SK-N-SH (cell line): Measurements from ENCODE around the gene VPS13A. TPM values are rescaled to one million over a fixed set of nuclear protein-coding genes. Genes with fewer than 3 reads are reported as not detected.

ENCODE experiments used
- CTCF ChIA-PET: fragments of 300-600, 350-600 bp; formaldehyde crosslinking; extraction: SDS; loops from one replicate; lab custom pipeline; 2021; lab: Yijun Ruan, JAX
- POLR2A ChIA-PET: fragments of 350-600 bp; sonication (Branson Sonifier 250); formaldehyde crosslinking; extraction: SDS; loops from one replicate; lab custom pipeline; 2020; ENCODE audit warnings: antibody characterized with exemption, inconsistent platforms; lab: Yijun Ruan, JAX
- DNase-seq: peaks from one replicate; pipeline ENCODE4 v3.0.0; 2012
- H2AFZ ChIP-seq: fragments of 200-600 bp; sonication (generic); 2 replicates; pipeline ENCODE4 v1.8.1; 2016; ENCODE audit warnings: antibody characterized with exemption, mild to moderate bottlenecking, low read depth
- H3F3A ChIP-seq: fragments of 200-600 bp; sonication (generic); replicated peaks from 2 replicates; pipeline ENCODE3; 2016; ENCODE audit warnings: antibody characterized with exemption, mild to moderate bottlenecking; ENCODE audit not compliant: insufficient read depth
- H3K27ac ChIP-seq, 2 experiments: fragments of 200-500 bp in 1 of 2; fragments of 200-600 bp in 1 of 2; sonication (Bioruptor generic) in 1 of 2; sonication (generic), shearing (Covaris generic) in 1 of 2; 2 replicates each; pipeline versions ENCODE4 v1.5.1 to v1.6.1; 2014 to 2016; ENCODE audit warnings: low read depth in 2 of 2, inconsistent platforms in 1 of 2, low read length in 1 of 2, mild to moderate bottlenecking in 1 of 2, mixed read lengths in 1 of 2
- H3K27me3 ChIP-seq: fragments of 200-600 bp; sonication (generic), shearing (Covaris generic); 2 replicates; pipeline ENCODE4 v1.6.1; 2016; ENCODE audit warnings: mixed run types; ENCODE audit not compliant: insufficient read depth
- H3K36me3 ChIP-seq, 2 experiments: fragments of 200-500 bp in 1 of 2; fragments of 200-600 bp in 1 of 2; sonication (Bioruptor generic) in 1 of 2; sonication (generic) in 1 of 2; replicated peaks in 1 of 2; 2 replicates each; pipeline versions ENCODE3 to v1.5.1; 2014 to 2016; ENCODE audit warnings: low read length in 1 of 2, mild to moderate bottlenecking in 1 of 2; ENCODE audit not compliant: insufficient read depth in 2 of 2, control insufficient read depth in 1 of 2
- H3K4me1 ChIP-seq, 2 experiments: fragments of 200-500 bp in 1 of 2; fragments of 200-600 bp in 1 of 2; sonication (Bioruptor generic) in 1 of 2; sonication (generic), shearing (Covaris generic) in 1 of 2; 2 replicates each; pipeline versions ENCODE4 v1.5.1 to v1.6.1; 2014 to 2016; ENCODE audit warnings: low read depth in 1 of 2, low read length in 1 of 2, mixed run types in 1 of 2; ENCODE audit not compliant: insufficient read depth in 2 of 2, control insufficient read depth in 1 of 2
- H3K4me2 ChIP-seq: fragments of 200-600 bp; sonication (generic), shearing (Covaris generic); 2 replicates; pipeline ENCODE4 v1.6.1; 2017; ENCODE audit warnings: mixed run types
- H3K4me3 ChIP-seq, 2 experiments: fragments of 200-500 bp in 1 of 2; fragments of 200-600 bp in 1 of 2; sonication (Bioruptor generic) in 1 of 2; sonication (generic), shearing (Covaris generic) in 1 of 2; 2 replicates each; pipeline versions ENCODE4 v1.5.1 to v1.8.1; 2014 to 2016; ENCODE audit warnings: low read depth in 2 of 2, inconsistent platforms in 1 of 2, low read length in 1 of 2, mild to moderate bottlenecking in 1 of 2, mixed read lengths in 1 of 2, moderate library complexity in 1 of 2
- H3K79me2 ChIP-seq: fragments of 200-600 bp; sonication (generic); 2 replicates; pipeline ENCODE4 v1.8.1; 2017; ENCODE audit warnings: mild to moderate bottlenecking; ENCODE audit not compliant: insufficient read depth
- H3K9ac ChIP-seq: fragments of 200-600 bp; sonication (generic); 2 replicates; pipeline ENCODE4 v1.6.1; 2017; ENCODE audit warnings: mixed run types
- H3K9me2 ChIP-seq: fragments of 200-600 bp; sonication (generic); 2 replicates; pipeline ENCODE4 v1.6.1; 2017; ENCODE audit warnings: mixed run types
- H3K9me3 ChIP-seq: fragments of 200-600 bp; sonication (generic); 2 replicates; pipeline ENCODE4 v1.6.1; 2017; ENCODE audit warnings: mixed run types, mild to moderate bottlenecking, moderate library complexity
- H4K20me1 ChIP-seq: fragments of 200-600 bp; sonication (generic); 2 replicates; pipeline ENCODE4 v1.6.1; 2017; ENCODE audit warnings: mild to moderate bottlenecking, mixed run types; ENCODE audit not compliant: insufficient read depth
- CHD2 ChIP-seq: fragments of 150-350 bp; IDR thresholded peaks from 2 replicates; pipeline ENCODE4 v1.6.1; 2018; ENCODE audit warnings: low read length; ENCODE audit not compliant: partially characterized antibody
- ELF1 ChIP-seq: IDR thresholded peaks from 2 replicates; pipeline ENCODE4 v1.4.0; 2012
- EZH2phosphoT487 ChIP-seq: fragments of 200-600 bp; sonication (generic); IDR thresholded peaks from 2 replicates; pipeline ENCODE4 v1.6.1; 2017; ENCODE audit warnings: low read depth, mixed run types, mild to moderate bottlenecking, antibody characterized with exemption, moderate library complexity, borderline replicate concordance
- FOXJ3 ChIP-seq: sonication (generic); formaldehyde crosslinking; IDR thresholded peaks from 2 replicates; pipeline ENCODE4 v1.5.1; 2020; ENCODE audit warnings: mild to moderate bottlenecking, missing genetic modification reagents
- GABPA ChIP-seq: IDR thresholded peaks from 2 replicates; pipeline ENCODE4 v1.4.0; 2012; ENCODE audit warnings: low read depth, mild to moderate bottlenecking
- GATA2 ChIP-seq: sonication (generic); formaldehyde crosslinking; IDR thresholded peaks from 2 replicates; pipeline ENCODE4 v1.5.0; 2020; ENCODE audit warnings: mild to moderate bottlenecking, missing genetic modification reagents
- JUND ChIP-seq: IDR thresholded peaks from 2 replicates; pipeline ENCODE4 v1.4.0; 2012
- MEF2A ChIP-seq: IDR thresholded peaks from 2 replicates; pipeline ENCODE4 v1.4.0; 2012; ENCODE audit warnings: low read depth, borderline replicate concordance
- NFIC ChIP-seq: IDR thresholded peaks from 2 replicates; pipeline ENCODE4 v1.4.0; 2012; ENCODE audit warnings: borderline replicate concordance
- RAD21 ChIP-seq: IDR thresholded peaks from 2 replicates; pipeline ENCODE4 v1.6.1; 2012; ENCODE audit warnings: mild to moderate bottlenecking, low read length
- RFX5 ChIP-seq: IDR thresholded peaks from 2 replicates; pipeline ENCODE4 v1.6.1; 2012; ENCODE audit warnings: mild to moderate bottlenecking, improper control_type of control experiment, low read length
- SMC3 ChIP-seq: IDR thresholded peaks from 2 replicates; pipeline ENCODE4 v1.6.1; 2012; ENCODE audit warnings: low read depth, low read length, improper control_type of control experiment
- TAF1 ChIP-seq: IDR thresholded peaks from 2 replicates; pipeline ENCODE4 v1.6.1; 2012; ENCODE audit warnings: low read depth, mild to moderate bottlenecking, low read length, moderate library complexity, borderline replicate concordance
- TEAD4 ChIP-seq: IDR thresholded peaks from 2 replicates; pipeline ENCODE4 v1.4.0; 2012; ENCODE audit warnings: mild to moderate bottlenecking, borderline replicate concordance; ENCODE audit not compliant: insufficient read depth
- WGBS: methylation state at CpG from one replicate; pipeline ENCODE4 v1.1.6; 2017; ENCODE audit warnings: low lambda C conversion rate; 5-methylcytosine and 5-hydroxymethylcytosine counted together
- polyA plus RNA-seq, 3 experiments: library from polyadenylated mRNA; depleted of rRNA; stranded (reverse); fragments of >200 nt; gene quantifications; 2 replicates each; pipeline ENCODE4 v1.2.3, GENCODE V29; 2012
- TF ChIP-seq, protein P1 (sequence below): IDR thresholded peaks from 2 replicates; pipeline ENCODE4 v1.4.0; 2012; ENCODE audit warnings: low read depth
- TF ChIP-seq, protein P2 (sequence below): IDR thresholded peaks from 2 replicates; pipeline ENCODE4; 2012
- TF ChIP-seq, protein P3 (sequence below): fragments of 150-350 bp; IDR thresholded peaks from 2 replicates; pipeline ENCODE4 v1.6.1; 2017; ENCODE audit warnings: antibody characterized with exemption, low read length, low read depth, borderline replicate concordance
- TF ChIP-seq, protein P4 (sequence below): IDR thresholded peaks from 2 replicates; pipeline ENCODE4 v1.4.0; 2012; ENCODE audit warnings: low read depth, borderline replicate concordance

Gene VPS13A
- polyA plus RNA-seq, 1 of the 3 experiments (the other 2 are of a cell fraction): 6.0 TPM

DNA sequence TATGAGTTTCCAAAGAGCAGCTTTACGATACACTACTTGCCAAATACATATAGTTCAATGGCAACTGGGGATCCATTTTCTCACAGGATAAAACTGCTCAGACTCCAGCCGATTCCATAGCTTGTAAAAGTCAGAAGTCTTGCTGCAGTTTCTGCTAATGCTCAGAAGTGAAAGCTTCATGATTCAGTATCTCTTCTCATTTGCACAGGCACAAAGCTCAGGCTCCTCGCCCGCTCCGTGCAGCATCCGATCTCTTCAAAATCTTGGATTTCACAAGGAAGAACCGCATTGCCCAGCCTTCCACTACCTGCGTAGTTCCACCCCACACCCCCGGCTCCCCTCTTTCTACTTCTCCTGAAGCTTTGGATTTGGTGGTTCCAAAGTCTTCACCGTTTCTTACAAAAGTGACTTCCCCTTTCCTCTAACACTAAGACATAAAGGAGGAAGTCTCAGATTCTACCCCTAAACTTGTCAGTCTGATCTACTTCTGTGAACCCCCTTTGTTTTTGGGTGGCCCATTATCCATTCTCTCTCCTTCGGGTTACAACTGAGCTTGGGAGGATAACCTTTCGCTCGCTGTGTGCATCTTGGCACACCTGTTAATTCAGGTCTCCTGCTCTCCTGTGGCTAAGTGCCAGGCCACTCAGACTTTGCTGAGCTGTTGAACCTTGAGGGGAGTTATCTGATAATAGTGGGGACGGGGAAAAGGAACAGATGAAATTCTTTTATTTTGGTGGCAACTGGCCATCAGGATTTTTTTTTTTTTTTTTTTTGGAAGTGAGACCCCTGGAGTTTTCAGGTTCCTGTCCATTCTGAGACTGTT, 276.7 kb downstream of the VPS13A start:
- Histone ChIP-seq H3K9ac (no peak overlapping the region), H3K36me3 (no peaks in the 10 kb centered on the region), H4K20me1 (no peaks in the 10 kb centered on the region), H2AFZ (no peak overlapping the region), H3F3A (peaks cover 9% of the 10 kb centered on the region), H3K4me1 (peaks cover 10 to 15% of the 10 kb centered on the region in 2 experiments; a peak in 2 of 4 replicates), H3K27me3 (no peaks in the 10 kb centered on the region), H3K9me3 (no peaks in the 10 kb centered on the region), H3K79me2 (no peaks in the 10 kb centered on the region), H3K4me2 (no peak overlapping the region), H3K27ac (no peak overlapping the region), H3K4me3 (no peak overlapping the region), H3K9me2 (no peaks in the 10 kb centered on the region)
- CTCF ChIA-PET: interaction anchor here (0.7 to 6.7 kb wide), 7 partner anchors 10 to 297 kb away, joined by 3 to 147 read pairs (median 3); no protein-coding TSS in a partner anchor
- TF ChIP-seq EZH2phosphoT487 (no peak), RFX5 (no peak), RAD21 (no peak), GATA2 (CRISPR knock-in tag) (no peak), MEF2A (no peak), TEAD4 (no peak), TAF1 (no peak), SMC3 (no peak), CHD2 (no peak), GABPA (no peak), JUND (no peak), ELF1 (no peak), FOXJ3 (CRISPR knock-in tag) (no peak), NFIC (no peak)
- TF ChIP-seq, protein P1, sequence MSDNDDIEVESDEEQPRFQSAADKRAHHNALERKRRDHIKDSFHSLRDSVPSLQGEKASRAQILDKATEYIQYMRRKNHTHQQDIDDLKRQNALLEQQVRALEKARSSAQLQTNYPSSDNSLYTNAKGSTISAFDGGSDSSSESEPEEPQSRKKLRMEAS: no peak
- TF ChIP-seq, protein P2, sequence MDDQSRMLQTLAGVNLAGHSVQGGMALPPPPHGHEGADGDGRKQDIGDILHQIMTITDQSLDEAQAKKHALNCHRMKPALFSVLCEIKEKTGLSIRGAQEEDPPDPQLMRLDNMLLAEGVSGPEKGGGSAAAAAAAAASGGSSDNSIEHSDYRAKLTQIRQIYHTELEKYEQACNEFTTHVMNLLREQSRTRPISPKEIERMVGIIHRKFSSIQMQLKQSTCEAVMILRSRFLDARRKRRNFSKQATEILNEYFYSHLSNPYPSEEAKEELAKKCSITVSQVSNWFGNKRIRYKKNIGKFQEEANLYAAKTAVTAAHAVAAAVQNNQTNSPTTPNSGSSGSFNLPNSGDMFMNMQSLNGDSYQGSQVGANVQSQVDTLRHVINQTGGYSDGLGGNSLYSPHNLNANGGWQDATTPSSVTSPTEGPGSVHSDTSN: no peak
- TF ChIP-seq, protein P3, sequence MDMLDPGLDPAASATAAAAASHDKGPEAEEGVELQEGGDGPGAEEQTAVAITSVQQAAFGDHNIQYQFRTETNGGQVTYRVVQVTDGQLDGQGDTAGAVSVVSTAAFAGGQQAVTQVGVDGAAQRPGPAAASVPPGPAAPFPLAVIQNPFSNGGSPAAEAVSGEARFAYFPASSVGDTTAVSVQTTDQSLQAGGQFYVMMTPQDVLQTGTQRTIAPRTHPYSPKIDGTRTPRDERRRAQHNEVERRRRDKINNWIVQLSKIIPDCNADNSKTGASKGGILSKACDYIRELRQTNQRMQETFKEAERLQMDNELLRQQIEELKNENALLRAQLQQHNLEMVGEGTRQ: no peak
- TF ChIP-seq, protein P4, sequence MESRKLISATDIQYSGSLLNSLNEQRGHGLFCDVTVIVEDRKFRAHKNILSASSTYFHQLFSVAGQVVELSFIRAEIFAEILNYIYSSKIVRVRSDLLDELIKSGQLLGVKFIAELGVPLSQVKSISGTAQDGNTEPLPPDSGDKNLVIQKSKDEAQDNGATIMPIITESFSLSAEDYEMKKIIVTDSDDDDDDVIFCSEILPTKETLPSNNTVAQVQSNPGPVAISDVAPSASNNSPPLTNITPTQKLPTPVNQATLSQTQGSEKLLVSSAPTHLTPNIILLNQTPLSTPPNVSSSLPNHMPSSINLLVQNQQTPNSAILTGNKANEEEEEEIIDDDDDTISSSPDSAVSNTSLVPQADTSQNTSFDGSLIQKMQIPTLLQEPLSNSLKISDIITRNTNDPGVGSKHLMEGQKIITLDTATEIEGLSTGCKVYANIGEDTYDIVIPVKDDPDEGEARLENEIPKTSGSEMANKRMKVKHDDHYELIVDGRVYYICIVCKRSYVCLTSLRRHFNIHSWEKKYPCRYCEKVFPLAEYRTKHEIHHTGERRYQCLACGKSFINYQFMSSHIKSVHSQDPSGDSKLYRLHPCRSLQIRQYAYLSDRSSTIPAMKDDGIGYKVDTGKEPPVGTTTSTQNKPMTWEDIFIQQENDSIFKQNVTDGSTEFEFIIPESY: no peak
- POLR2A ChIA-PET: no interaction called here
- 92% methylated on average over 14 of the region's 14 CpGs for WGBS
- DNase-seq: no peak
